SK-N-SH (cell line): ENCODE results near the gene SUCLG2.

ENCODE experiments used
- CTCF ChIP-seq: fragments of 200-600 bp; sonication (generic); IDR thresholded peaks from 2 replicates; pipeline ENCODE4 v1.6.1; 2017; ENCODE audit warnings: antibody characterized with exemption, mild to moderate bottlenecking, moderate library complexity
- FOXJ3 ChIP-seq: sonication (generic); formaldehyde crosslinking; IDR thresholded peaks from 2 replicates; pipeline ENCODE4 v1.5.1; 2020; ENCODE audit warnings: mild to moderate bottlenecking, missing genetic modification reagents
- MAX ChIP-seq: IDR thresholded peaks from 2 replicates; pipeline ENCODE4 v1.4.0; 2012; ENCODE audit warnings: low read depth
- NFIC ChIP-seq: IDR thresholded peaks from 2 replicates; pipeline ENCODE4 v1.4.0; 2012; ENCODE audit warnings: borderline replicate concordance
- POLR2AphosphoS5 ChIP-seq: IDR thresholded peaks from 2 replicates; pipeline ENCODE4 v1.6.1; 2012; ENCODE audit warnings: low read depth, low read length
- RFX5 ChIP-seq: IDR thresholded peaks from 2 replicates; pipeline ENCODE4 v1.6.1; 2012; ENCODE audit warnings: mild to moderate bottlenecking, improper control_type of control experiment, low read length
- SMC3 ChIP-seq: IDR thresholded peaks from 2 replicates; pipeline ENCODE4 v1.6.1; 2012; ENCODE audit warnings: low read depth, low read length, improper control_type of control experiment
- USF2 ChIP-seq: fragments of 150-350 bp; IDR thresholded peaks from 2 replicates; pipeline ENCODE4 v1.6.1; 2017; ENCODE audit warnings: antibody characterized with exemption, low read length, low read depth, borderline replicate concordance
- YY1 ChIP-seq: IDR thresholded peaks from 2 replicates; pipeline ENCODE4 v1.4.0; 2012; ENCODE audit warnings: low read depth, mild to moderate bottlenecking
- ZBTB33 ChIP-seq: IDR thresholded peaks from 2 replicates; pipeline ENCODE4 v1.4.0; 2012; ENCODE audit warnings: low read depth, borderline replicate concordance

GRCh38 chr3:67462187-67462586 lies 192.2 kb downstream of the SUCLG2 start:
- TF ChIP-seq NFIC (no peak), CTCF (no peak), SMC3 (no peak), MAX (no peak), ZBTB33 (no peak), RFX5 (no peak), USF2 (no peak), YY1 (no peak), POLR2AphosphoS5 (no peak), FOXJ3 (CRISPR knock-in tag) (no peak)
